Stimulated activated naive B cell treated with anti-CD40 and anti-IgM and Interleukin-4, amounts not matched to agents 10 μg/mL and 1 μg/mL and 100 μg/mL, for 72 hours (primary cell): ENCODE measurements around the gene DNAAF5.

ENCODE experiments used
- ATAC-seq, 2 donors: fragments of 150-1000 bp; cut with Tn5 transposase; replicated peaks; 2 replicates each; pipeline ENCODE4 v1.10.0; 2021; ENCODE audit warnings: moderate library complexity in 1 of 2
- DNase-seq: peaks from one replicate; pipeline ENCODE4 v3.0.0; 2021
- H3K27ac Mint-ChIP-seq: one replicate; pipeline ENCODE4 v1.8.0; 2022; ENCODE audit warnings: mild to moderate bottlenecking, mixed read lengths
- H3K27me3 Mint-ChIP-seq, 2 donors: one replicate each; pipeline ENCODE4 v1.8.0; 2022; ENCODE audit warnings: mixed read lengths in 2 of 2
- H3K36me3 Mint-ChIP-seq, 2 donors: one replicate each; pipeline ENCODE4 v1.8.0; 2022; ENCODE audit warnings: mixed read lengths in 2 of 2, mild to moderate bottlenecking in 1 of 2
- H3K4me1 Mint-ChIP-seq, 2 donors: one replicate each; pipeline ENCODE4 v1.8.0; 2022; ENCODE audit warnings: mixed read lengths in 2 of 2, mild to moderate bottlenecking in 1 of 2
- H3K4me3 Mint-ChIP-seq, 2 donors: one replicate each; pipeline ENCODE4 v1.8.0; 2022; ENCODE audit warnings: mild to moderate bottlenecking in 2 of 2, mixed read lengths in 2 of 2, moderate library complexity in 1 of 2
- H3K9me3 Mint-ChIP-seq, 2 donors: one replicate each; pipeline ENCODE4 v1.8.0; 2022; ENCODE audit warnings: mixed read lengths in 2 of 2, mild to moderate bottlenecking in 1 of 2

The DNAAF5 gene

DNA sequence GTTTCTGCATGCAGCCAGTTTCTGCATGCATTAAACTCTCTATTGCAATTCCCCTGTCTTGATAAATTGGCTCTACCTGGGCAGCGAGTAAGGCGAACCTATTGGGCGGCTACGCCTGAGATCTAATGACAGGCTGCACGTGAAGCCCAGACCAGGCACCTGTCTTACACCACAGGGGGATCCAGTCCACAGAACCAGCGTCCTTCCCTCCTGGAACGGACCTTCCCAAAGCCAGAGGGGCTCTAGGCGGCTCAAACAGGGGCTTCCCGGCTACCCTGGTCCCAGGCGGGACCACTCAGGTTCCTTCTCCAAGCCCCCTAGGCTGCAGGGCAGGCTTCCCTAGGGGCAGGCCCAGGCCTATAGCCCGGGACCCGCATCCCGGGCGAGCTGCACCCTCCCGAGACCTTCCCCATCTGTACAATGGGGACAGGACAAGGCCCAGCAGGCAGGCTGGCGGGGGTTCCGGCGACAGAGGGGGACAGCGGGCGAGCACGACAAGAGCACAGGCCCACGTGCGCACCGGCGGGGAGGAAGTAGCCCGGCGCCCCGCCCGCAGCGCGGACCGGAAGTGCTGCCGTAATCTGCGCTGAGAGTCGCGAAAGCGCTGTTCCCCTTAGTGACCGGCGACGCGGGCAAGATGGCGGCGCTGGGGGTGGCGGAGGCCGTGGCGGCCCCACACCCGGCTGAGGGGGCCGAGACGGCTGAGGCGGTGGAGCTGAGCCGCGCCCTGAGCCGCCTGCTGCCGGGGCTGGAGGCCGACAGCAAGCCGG is at the start of gene DNAAF5:
DNAAF5 (plus strand) TSS at position 616 of the 770 bp plus-strand sequence; CDS start at position 638, 22 bp downstream.
- H3K36me3 Mint-ChIP-seq, result peaks cover 43 to 55% of the 10 kb centered on the region in 2 donors
- H3K27me3 Mint-ChIP-seq, result no peaks in the 10 kb centered on the region
- DNase-seq (peak; percentile 84), ATAC-seq (peak; percentile 90 to 93)
- H3K4me1 Mint-ChIP-seq, result peaks cover 30 to 50% of the 10 kb centered on the region in 2 donors
- peak within 1 kb of the TSS; percentile 96 for H3K27ac Mint-ChIP-seq
- H3K4me3 Mint-ChIP-seq, result peak within 1 kb of the TSS; percentile 86 to 96
- H3K9me3 Mint-ChIP-seq, result peaks cover 2 to 8% of the 10 kb centered on the region in 2 donors

DNA sequence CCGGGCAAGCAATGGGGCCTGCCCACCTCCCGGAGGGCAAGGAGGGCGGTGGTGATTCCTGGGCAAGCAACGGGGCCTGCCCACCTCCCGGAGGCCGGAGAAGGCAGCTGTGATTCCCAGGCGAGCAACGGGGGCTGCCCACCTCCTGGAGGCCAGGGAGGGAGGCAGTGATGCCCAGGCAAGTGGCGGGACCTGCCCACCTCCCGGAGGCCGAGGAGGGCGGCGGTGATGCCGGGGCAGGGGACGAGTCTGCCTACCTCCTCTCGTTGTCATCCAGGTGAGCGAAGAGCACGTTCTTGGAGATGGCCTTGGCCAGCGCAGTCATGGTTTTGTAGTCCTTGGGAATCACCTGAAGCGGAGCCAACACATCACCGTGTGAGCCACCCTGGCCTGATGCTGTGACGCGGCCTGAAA is 49.5 kb upstream of the DNAAF5 start:
- no peak for DNase-seq

DNA sequence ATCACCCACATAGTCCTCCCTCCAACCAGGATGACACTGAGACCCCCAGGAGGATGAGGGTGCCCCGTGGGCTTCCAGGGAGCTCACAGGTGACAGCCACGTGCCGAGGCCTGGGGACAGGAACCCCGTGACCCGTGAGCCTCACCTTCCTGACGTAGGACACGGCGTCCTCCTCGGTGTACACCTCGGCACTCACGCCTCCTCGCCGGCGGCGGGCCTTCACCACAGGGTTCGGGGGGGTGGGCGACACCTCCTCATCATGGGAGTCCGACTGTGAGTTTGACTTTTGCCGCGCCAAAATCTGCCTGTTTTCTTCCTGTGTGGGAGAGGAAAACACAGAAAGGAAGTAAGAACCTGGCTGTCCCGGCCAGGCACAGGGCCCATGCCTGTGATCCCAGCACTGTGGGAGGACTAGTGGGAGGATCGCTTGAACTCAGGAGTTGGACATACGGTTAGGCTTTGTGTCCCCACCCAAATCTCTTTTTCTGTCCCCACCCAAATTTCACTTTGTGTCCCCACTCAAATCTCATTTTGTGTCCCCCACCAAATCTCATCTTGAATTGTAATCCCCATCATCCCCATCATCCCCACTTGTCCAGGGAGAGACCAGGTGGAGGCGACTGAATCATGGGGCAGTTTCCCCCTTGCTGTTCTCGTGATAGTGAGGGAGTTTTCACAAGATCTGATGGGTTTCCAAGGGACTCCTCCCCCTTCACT is 45.9 kb upstream of the DNAAF5 start:
- Mint-ChIP-seq H3K36me3 (peaks cover 67 to 75% of the 10 kb centered on the region in 2 donors), H3K27me3 (no peaks in the 10 kb centered on the region), H3K4me1 (no peaks in the 10 kb centered on the region), H3K27ac (no peak overlapping the region), H3K4me3 (no peak overlapping the region), H3K9me3 (peaks cover 10 to 17% of the 10 kb centered on the region in 2 donors)
- DNase-seq (no peak), ATAC-seq (no peak)

More for the DNA sequence above, 49.5 kb upstream of the DNAAF5 start:
- Mint-ChIP-seq H3K4me3 (no peak overlapping the region), H3K9me3 (peaks cover 12 to 18% of the 10 kb centered on the region in 2 donors), H3K36me3 (peaks cover 63 to 73% of the 10 kb centered on the region in 2 donors), H3K27ac (no peak overlapping the region), H3K27me3 (no peaks in the 10 kb centered on the region), H3K4me1 (peaks cover 5 to 6% of the 10 kb centered on the region in 2 donors)
- no peak for ATAC-seq

DNA sequence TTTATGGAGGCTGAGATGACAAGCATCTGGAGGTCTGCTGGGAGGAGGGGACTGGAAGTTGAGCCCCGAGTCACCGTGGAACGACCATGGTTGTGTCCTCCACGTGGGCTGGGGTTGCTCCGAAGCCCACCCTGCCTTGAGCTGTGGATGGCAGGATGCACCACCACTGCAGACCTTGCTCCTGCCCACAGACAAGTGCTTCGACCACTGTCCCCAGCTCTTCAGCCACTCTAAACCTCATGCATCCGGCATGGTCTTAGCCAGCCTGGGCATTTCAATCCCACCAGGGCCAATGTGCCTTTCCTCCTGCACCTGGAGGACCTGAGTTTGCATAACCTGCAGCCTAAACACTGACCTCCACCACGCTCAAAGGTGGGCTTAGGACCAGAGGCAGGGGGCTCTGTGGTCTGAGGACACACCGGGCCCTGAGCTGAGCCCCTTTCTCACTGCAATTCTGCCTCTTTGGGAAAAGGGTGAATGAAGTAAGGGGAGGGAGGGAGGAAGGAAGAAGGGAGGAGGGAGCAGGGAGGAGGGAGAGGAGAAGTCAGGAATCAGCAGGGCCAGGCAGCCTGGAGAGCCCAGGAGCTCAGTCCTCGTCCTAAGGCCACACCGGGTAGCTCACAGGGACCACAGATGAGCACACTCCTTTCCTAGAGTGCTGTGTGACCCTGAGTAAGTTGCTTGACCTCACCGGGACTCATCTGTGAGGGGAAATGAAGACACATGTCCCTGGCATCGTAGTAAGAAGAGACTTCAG is 44.8 kb upstream of the DNAAF5 start:
- H3K27ac Mint-ChIP-seq, result no peak overlapping the region
- peaks cover 12 to 22% of the 10 kb centered on the region in 2 donors for H3K9me3 Mint-ChIP-seq
- DNase-seq, result no peak
- no peaks in the 10 kb centered on the region for H3K27me3 Mint-ChIP-seq
- H3K36me3 Mint-ChIP-seq, result peaks cover 67 to 79% of the 10 kb centered on the region in 2 donors
- H3K4me1 Mint-ChIP-seq, result no peaks in the 10 kb centered on the region
- ATAC-seq, result no peak
- H3K4me3 Mint-ChIP-seq, result no peak overlapping the region

- Mint-ChIP-seq H3K27ac (no peak overlapping the region), H3K9me3 (peaks cover 18 to 29% of the 10 kb centered on the region in 2 donors), H3K4me1 (no peaks in the 10 kb centered on the region), H3K27me3 (no peaks in the 10 kb centered on the region), H3K4me3 (no peak overlapping the region), H3K36me3 (peaks cover 70 to 82% of the 10 kb centered on the region in 2 donors)
- ATAC-seq, result no peak
- no peak for DNase-seq
Measured at GRCh38 chr7:682810-683209, 43.7 kb upstream of the DNAAF5 start.

- DNase-seq, result no peak
- peaks cover 20 to 32% of the 10 kb centered on the region in 2 donors for H3K9me3 Mint-ChIP-seq
- no peaks in the 10 kb centered on the region for H3K27me3 Mint-ChIP-seq
- no peak for ATAC-seq
- H3K4me1 Mint-ChIP-seq, result no peaks in the 10 kb centered on the region
- H3K27ac Mint-ChIP-seq, result peak overlapping the region; percentile 54
- peaks cover 69 to 80% of the 10 kb centered on the region in 2 donors for H3K36me3 Mint-ChIP-seq
- H3K4me3 Mint-ChIP-seq, result no peak overlapping the region
Measured at GRCh38 chr7:683526-684205, 42.8 kb upstream of the DNAAF5 start.

- H3K4me3 Mint-ChIP-seq, result no peak overlapping the region
- H3K27me3 Mint-ChIP-seq, result no peaks in the 10 kb centered on the region
- H3K9me3 Mint-ChIP-seq, result peaks cover 20 to 33% of the 10 kb centered on the region in 2 donors
- H3K27ac Mint-ChIP-seq, result no peak overlapping the region
- H3K36me3 Mint-ChIP-seq, result peaks cover 67 to 83% of the 10 kb centered on the region in 2 donors
- ATAC-seq (no peak), DNase-seq (no peak)
- no peaks in the 10 kb centered on the region for H3K4me1 Mint-ChIP-seq
Measured at GRCh38 chr7:684416-684815, 42.1 kb upstream of the DNAAF5 start.

DNA sequence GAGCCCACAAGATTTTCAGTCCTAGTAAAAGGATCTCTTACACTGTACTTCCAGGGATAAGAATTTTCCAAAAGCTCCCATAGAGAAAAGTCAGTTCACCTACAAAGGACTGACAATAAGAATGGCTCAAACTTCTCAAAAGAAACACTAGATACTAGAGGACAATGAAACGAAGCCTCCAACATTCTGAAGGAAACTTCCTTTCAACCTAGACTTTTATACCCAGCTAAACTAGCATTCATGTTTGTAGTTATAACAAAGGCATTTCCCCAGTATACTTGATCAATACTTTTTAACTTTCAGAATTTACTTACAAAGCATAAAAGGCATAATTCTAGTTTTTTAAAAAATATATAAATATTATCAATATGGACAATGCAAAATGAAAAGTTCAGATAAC is 41.0 kb upstream of the DNAAF5 start:
- H3K36me3 Mint-ChIP-seq, result peaks cover 62 to 82% of the 10 kb centered on the region in 2 donors
- H3K4me3 Mint-ChIP-seq, result no peak overlapping the region
- no peak overlapping the region for H3K27ac Mint-ChIP-seq
- no peaks in the 10 kb centered on the region for H3K27me3 Mint-ChIP-seq
- DNase-seq (no peak), ATAC-seq (no peak)
- peaks cover 20 to 33% of the 10 kb centered on the region in 2 donors for H3K9me3 Mint-ChIP-seq
- no peaks in the 10 kb centered on the region for H3K4me1 Mint-ChIP-seq

DNA sequence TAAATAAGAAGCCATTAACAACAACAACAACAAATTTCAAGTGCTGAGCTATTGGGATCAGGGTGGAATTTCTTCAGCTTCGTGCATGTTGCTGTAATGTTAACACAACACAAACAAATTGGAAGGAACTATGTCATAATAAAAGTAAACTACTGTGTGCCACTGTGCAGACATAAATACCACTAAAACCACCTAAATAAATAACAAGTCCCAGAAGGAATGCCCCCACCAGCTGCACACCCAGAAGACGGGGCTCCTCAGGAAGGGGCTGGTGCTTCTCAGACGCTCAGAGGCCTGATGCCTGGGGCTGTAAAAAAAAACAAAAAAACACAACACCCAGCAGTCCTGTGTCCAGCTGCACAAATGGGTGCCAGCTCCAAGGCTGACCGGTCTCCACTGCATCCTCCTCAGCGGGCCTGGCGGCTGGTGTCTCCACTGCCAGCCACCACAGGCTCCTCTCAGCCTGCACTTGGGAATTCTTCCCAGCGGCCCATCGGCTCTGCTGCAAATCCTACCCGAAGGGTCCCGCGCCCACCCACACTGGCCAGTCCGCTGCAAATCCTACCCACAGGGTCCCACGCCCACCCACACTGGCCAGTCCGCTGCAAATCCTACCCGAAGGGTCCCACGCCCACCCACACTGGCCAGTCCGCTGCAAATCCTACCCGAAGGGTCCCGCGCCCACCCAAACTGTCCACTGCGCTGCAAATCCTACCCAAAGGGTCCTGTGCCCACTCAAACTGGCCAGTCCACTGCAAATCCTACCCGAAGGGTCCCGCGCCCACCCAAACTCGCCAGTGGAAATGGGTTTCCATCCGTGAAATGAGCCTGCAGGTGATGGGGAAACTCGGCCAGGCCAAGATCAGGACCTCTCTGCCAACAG is 35.8 kb upstream of the DNAAF5 start:
- Mint-ChIP-seq H3K4me3 (no peak overlapping the region), H3K36me3 (peaks cover 68 to 86% of the 10 kb centered on the region in 2 donors), H3K4me1 (peaks cover 0 to 4% of the 10 kb centered on the region in 2 donors), H3K27me3 (no peaks in the 10 kb centered on the region), H3K9me3 (peaks cover 15 to 27% of the 10 kb centered on the region in 2 donors), H3K27ac (peak overlapping the region; percentile 51)
- ATAC-seq, result no peak
- DNase-seq, result no peak

DNA sequence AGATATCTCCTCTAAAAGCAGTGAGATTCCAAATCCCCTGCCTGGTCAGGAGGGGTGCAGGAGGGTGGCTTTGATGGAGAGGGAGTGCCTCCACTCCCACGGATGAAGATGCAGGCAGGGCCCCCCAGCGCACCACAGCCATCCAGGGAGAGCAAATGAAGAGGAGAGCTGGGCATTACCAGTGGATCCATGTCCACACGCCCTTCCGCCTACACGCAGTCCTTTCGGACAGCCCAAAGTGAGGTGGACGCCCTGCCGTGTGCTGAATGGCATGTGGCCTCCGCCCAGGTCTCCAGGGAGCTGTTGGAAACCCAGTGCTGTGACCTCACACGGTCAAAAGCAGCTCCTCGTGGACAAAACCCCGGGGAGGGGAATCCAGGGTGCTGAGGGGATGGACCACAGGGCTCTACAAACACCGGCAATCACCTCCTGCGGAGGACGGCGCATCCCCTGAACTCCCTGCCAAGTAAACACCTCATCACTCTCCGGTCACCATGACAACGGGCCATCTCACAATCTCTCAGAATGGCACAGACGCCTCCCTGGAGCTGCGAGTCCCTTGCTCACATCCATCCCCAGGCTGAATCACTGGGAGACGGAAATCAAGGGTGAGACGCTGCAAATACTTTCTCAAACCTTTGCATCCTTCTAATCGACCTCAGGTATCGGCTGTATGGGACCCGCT is 35.0 kb upstream of the DNAAF5 start:
- Mint-ChIP-seq H3K36me3 (peaks cover 62 to 81% of the 10 kb centered on the region in 2 donors), H3K4me1 (peaks cover 0 to 4% of the 10 kb centered on the region in 2 donors), H3K27ac (no peak overlapping the region), H3K4me3 (no peak overlapping the region), H3K9me3 (peaks cover 15 to 25% of the 10 kb centered on the region in 2 donors), H3K27me3 (no peaks in the 10 kb centered on the region)
- DNase-seq (no peak), ATAC-seq (no peak)

DNA sequence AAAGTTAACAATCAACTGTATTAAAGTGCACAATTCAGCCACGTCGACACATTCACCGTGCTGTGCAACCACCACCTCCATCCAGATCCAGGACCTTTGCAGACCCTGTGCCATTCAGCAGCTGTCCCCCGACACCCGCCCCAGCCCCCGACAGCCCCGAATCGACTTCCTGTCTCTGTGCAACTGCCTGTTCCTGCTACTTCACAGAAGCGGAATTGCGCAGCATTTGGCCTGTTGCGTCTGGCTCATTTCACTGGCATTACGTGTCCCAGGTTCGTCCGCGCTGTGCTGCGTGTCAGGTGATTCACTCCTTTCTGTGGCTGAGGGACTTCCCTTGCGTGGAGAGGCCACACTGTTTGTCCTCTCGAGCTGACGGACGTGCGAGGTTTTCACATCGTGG is 33.2 kb upstream of the DNAAF5 start:
- Mint-ChIP-seq H3K27me3 (no peaks in the 10 kb centered on the region), H3K9me3 (peaks cover 7 to 15% of the 10 kb centered on the region in 2 donors), H3K27ac (no peak overlapping the region), H3K36me3 (peaks cover 56 to 73% of the 10 kb centered on the region in 2 donors), H3K4me1 (peaks cover 0 to 4% of the 10 kb centered on the region in 2 donors), H3K4me3 (no peak overlapping the region)
- DNase-seq, result no peak
- no peak for ATAC-seq

- no peak for DNase-seq
- peaks cover 7% of the 10 kb centered on the region in 2 donors for H3K9me3 Mint-ChIP-seq
Measured at GRCh38 chr7:696426-696811, 30.1 kb upstream of the DNAAF5 start.

More at GRCh38 chr7:696426-696811, 30.1 kb upstream of the DNAAF5 start:
- Mint-ChIP-seq H3K4me1 (peaks cover 0 to 4% of the 10 kb centered on the region in 2 donors), H3K27me3 (no peaks in the 10 kb centered on the region), H3K27ac (no peak overlapping the region), H3K36me3 (peaks cover 55 to 73% of the 10 kb centered on the region in 2 donors), H3K4me3 (no peak overlapping the region)
- ATAC-seq, result no peak
